Measurements from ENCODE around the gene PKP3. TPM values are rescaled to one million over a fixed set of nuclear protein-coding genes. Genes with fewer than 3 reads are reported as not detected.
A peak's percentile ranks its signal among the peaks of the same experiment; 100 is the strongest.

The PKP3 gene
- polyA plus RNA-seq, 1 donor (not counting 4 experiments of a cell fraction or from before 2014, with no cell fraction given): 125 TPM

DNA sequence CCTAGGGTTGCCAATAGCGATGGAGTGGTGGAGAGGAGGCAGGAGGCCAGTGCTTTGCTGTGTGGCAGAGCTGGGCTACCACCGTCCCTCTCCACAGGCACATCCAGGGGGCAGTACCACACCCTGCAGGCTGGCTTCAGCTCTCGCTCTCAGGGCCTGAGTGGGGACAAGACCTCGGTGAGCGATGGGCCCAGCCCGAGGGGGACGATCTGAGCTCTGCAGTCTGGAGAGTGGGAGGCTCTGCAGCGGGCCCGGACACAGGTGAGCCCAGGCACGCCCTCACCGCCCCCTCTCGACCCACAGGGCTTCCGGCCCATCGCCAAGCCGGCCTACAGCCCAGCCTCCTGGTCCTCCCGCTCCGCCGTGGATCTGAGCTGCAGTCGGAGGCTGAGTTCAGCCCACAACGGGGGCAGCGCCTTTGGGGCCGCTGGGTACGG is 2.5 kb downstream of the PKP3 start:
- FAIRE-seq: no peak
- H3K36me3 ChIP-seq (ENCODE audit: control insufficient read depth in 2 of 2, extremely low read depth in 1 of 2, insufficient read depth in 2 of 2, low read length in 2 of 2): peaks cover 5 to 27% of the 10 kb centered on the region in 2 experiments
- peak overlapping the region; percentile 93 for H3K4me2 ChIP-seq (ENCODE audit: control insufficient read depth, extremely low read depth, insufficient read depth, low read depth, low read length)
- H3K27ac ChIP-seq (ENCODE audit: control insufficient read depth, insufficient read depth, low read length): no peak overlapping the region
- peaks cover 67% of the 10 kb centered on the region for H3K79me2 ChIP-seq (ENCODE audit: control insufficient read depth, insufficient read depth, low read length)
- H2AFZ ChIP-seq (ENCODE audit: control insufficient read depth, low read length): no peak overlapping the region
- H3K4me3 ChIP-seq (ENCODE audit: control insufficient read depth in 2 of 3, extremely low read depth in 1 of 3, insufficient read depth in 2 of 3, low read depth in 1 of 3, low read length in 3 of 3): no peak overlapping the region
- DNase-seq (ENCODE audit: low read depth, low spot score): no peak
- peaks cover 19% of the 10 kb centered on the region for H3K4me1 ChIP-seq (ENCODE audit: control insufficient read depth, extremely low read depth, insufficient read depth, low read length)
- dilution Hi-C loops (cut with MboI; ENCODE audit: extremely low pct_ligation_motif_present, low sequenced_read_pairs): no loop called here
- H3K9me3 ChIP-seq (ENCODE audit: control insufficient read depth, low read depth, low read length): no peaks in the 10 kb centered on the region
- no peaks in the 10 kb centered on the region for H3K9me1 ChIP-seq (ENCODE audit: control insufficient read depth, extremely low read depth, insufficient read depth, low read length)
- no peak overlapping the region for H3K9ac ChIP-seq (ENCODE audit: control insufficient read depth, extremely low read depth, insufficient read depth, low read length)
- TF ChIP-seq EZH2 (IDR thresholded peaks at IDR 0.05; ENCODE audit: low read length) (no peak), CTCF (optimal IDR thresholded peaks at IDR 0.05 in 1 of 3, IDR thresholded peaks at IDR 0.05 in 1 of 3, conservative IDR thresholded peaks at IDR 0.05 in 1 of 3; ENCODE audit: extremely low read depth in 1 of 3, insufficient read depth in 2 of 3, low read length in 3 of 3) (peak in 2 of 3 experiments; percentile 29 to 36)
- H3K27me3 ChIP-seq (ENCODE audit: control insufficient read depth, extremely low read depth, insufficient read depth, low read length): no peaks in the 10 kb centered on the region
- H4K20me1 ChIP-seq (ENCODE audit: control insufficient read depth, extremely low read depth, insufficient read depth, low read length): peaks cover 10% of the 10 kb centered on the region

- Histone ChIP-seq H3K79me2 (ENCODE audit: control insufficient read depth, insufficient read depth, low read length) (peaks cover 61% of the 10 kb centered on the region), H3K9me1 (ENCODE audit: control insufficient read depth, extremely low read depth, insufficient read depth, low read length) (no peaks in the 10 kb centered on the region), H3K4me2 (ENCODE audit: control insufficient read depth, extremely low read depth, insufficient read depth, low read depth, low read length) (no peak overlapping the region), H3K9me3 (ENCODE audit: control insufficient read depth, low read depth, low read length) (no peaks in the 10 kb centered on the region), H3K4me1 (ENCODE audit: control insufficient read depth, extremely low read depth, insufficient read depth, low read length) (peaks cover 15% of the 10 kb centered on the region), H2AFZ (ENCODE audit: control insufficient read depth, low read length) (no peak overlapping the region), H3K4me3 (ENCODE audit: control insufficient read depth in 2 of 3, extremely low read depth in 1 of 3, insufficient read depth in 2 of 3, low read depth in 1 of 3, low read length in 3 of 3) (no peak overlapping the region), H3K9ac (ENCODE audit: control insufficient read depth, extremely low read depth, insufficient read depth, low read length) (no peak overlapping the region), H4K20me1 (ENCODE audit: control insufficient read depth, extremely low read depth, insufficient read depth, low read length) (peaks cover 10% of the 10 kb centered on the region), H3K36me3 (ENCODE audit: control insufficient read depth in 2 of 2, extremely low read depth in 1 of 2, insufficient read depth in 2 of 2, low read length in 2 of 2) (peaks cover 5 to 27% of the 10 kb centered on the region in 2 experiments), H3K27me3 (ENCODE audit: control insufficient read depth, extremely low read depth, insufficient read depth, low read length) (no peaks in the 10 kb centered on the region), H3K27ac (ENCODE audit: control insufficient read depth, insufficient read depth, low read length) (no peak overlapping the region)
- FAIRE-seq (no peak), DNase-seq (ENCODE audit: low read depth, low spot score) (no peak)
- no peak for TF ChIP-seq EZH2 (IDR thresholded peaks at IDR 0.05; ENCODE audit: low read length)
- TF ChIP-seq CTCF (optimal IDR thresholded peaks at IDR 0.05 in 1 of 3, IDR thresholded peaks at IDR 0.05 in 1 of 3, conservative IDR thresholded peaks at IDR 0.05 in 1 of 3; ENCODE audit: extremely low read depth in 1 of 3, insufficient read depth in 2 of 3, low read length in 3 of 3): no peak
- dilution Hi-C loops (cut with MboI; ENCODE audit: extremely low pct_ligation_motif_present, low sequenced_read_pairs): no loop called here
Observed at GRCh38 chr11:396948-397548, 3.0 kb downstream of the PKP3 start.
